SK-N-MC (cell line): ENCODE measurements around the gene AMIGO1.

ENCODE experiments used
- EZH2 ChIP-seq: fragments of 200-600 bp; sonication (generic); IDR thresholded peaks from one replicate; pipeline ENCODE4 v1.6.1; 2017; ENCODE audit warnings: antibody characterized with exemption
- POLR2AphosphoS5 ChIP-seq: IDR thresholded peaks from 2 replicates; pipeline ENCODE4 v1.6.1; 2012; ENCODE audit warnings: mild to moderate bottlenecking, low read depth, low read length, borderline replicate concordance

DNA sequence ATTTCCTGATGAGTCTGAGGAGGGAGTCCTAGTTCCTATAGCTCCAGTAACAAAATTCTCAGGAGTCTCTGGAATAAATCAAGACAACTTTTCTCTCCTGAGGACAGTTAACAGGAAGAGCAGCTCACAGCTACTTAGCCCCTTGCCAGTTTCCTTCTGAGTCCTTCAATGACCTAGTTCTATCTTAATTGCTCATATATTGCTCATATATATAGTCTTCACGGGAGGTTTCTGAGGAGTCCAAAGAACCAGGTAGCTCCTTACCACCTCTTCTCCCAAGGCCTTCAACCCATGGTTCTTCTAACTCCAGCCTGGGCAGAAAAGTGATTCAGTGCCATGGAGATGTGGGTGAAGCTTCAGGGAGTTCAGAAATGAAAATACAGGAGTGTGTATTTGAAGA is 4.6 kb downstream of the AMIGO1 start:
- no peak for TF ChIP-seq POLR2AphosphoS5
- no peak for TF ChIP-seq EZH2
